Effector memory CD4-positive, alpha-beta T cell (primary cell): Measurements from ENCODE around the gene RPS5.
"Not testable (repeated sequence)": the region's sequence is repeated elsewhere in the genome, so short reads cannot be mapped to it uniquely, and the experiment has no call there.

Source experiments
- DNase-seq, 3 donors: peaks; one replicate each; pipeline ENCODE4 v3.0.0-alpha.2; 2020
- H3K27ac ChIP-seq: 2 replicates; pipeline ENCODE4 v1.7.0; 2013; ENCODE audit warnings: mild to moderate bottlenecking, low read length, moderate library complexity; ENCODE audit not compliant: insufficient read depth, poor library complexity, severe bottlenecking
- H3K27me3 ChIP-seq: replicated peaks from 2 replicates; pipeline ENCODE4 v1.7.0; 2013; ENCODE audit warnings: mild to moderate bottlenecking, low read length; ENCODE audit not compliant: insufficient read depth, control insufficient read depth, poor library complexity, severe bottlenecking
- H3K36me3 ChIP-seq: 2 replicates; pipeline ENCODE4 v1.7.0; 2013; ENCODE audit warnings: mild to moderate bottlenecking, low read length, moderate library complexity; ENCODE audit not compliant: control insufficient read depth, insufficient read depth
- H3K4me1 ChIP-seq: 2 replicates; pipeline ENCODE4 v1.7.0; 2013; ENCODE audit warnings: low read length, mild to moderate bottlenecking; ENCODE audit not compliant: control insufficient read depth, insufficient read depth, poor library complexity, severe bottlenecking
- H3K4me3 ChIP-seq: 2 replicates; pipeline ENCODE4 v1.7.0; 2013; ENCODE audit warnings: low read length, low read depth, mild to moderate bottlenecking; ENCODE audit not compliant: insufficient read depth, poor library complexity, severe bottlenecking
- H3K9me3 ChIP-seq: 2 replicates; pipeline ENCODE4 v1.7.0; 2013; ENCODE audit warnings: mild to moderate bottlenecking, low read length, moderate library complexity; ENCODE audit not compliant: control insufficient read depth

RPS5 gene

GRCh38 chr19:58439576-58440554 lies 52.8 kb downstream of the RPS5 start, which contains the start of gene ZNF132:
TSS of gene ZNF132 (minus strand) at chr19:58440153. CDS start at chr19:58439821, 332 bp downstream.
- Histone ChIP-seq H3K27me3 (no peaks in the 10 kb centered on the region), H3K27ac (peak within 1 kb of the TSS; percentile 72), H3K4me3 (peak within 1 kb of the TSS; percentile 58), H3K9me3 (peaks cover 4% of the 10 kb centered on the region), H3K36me3 (peaks cover 25% of the 10 kb centered on the region), H3K4me1 (peaks cover 12% of the 10 kb centered on the region)
- DNase-seq: peak; percentile 91 to 94 (median 94)

- no peaks in the 10 kb centered on the region for H3K9me3 ChIP-seq
- H3K4me1 ChIP-seq: peaks cover 12% of the 10 kb centered on the region
- H3K27me3 ChIP-seq: no peaks in the 10 kb centered on the region
- DNase-seq: no peak
- H3K4me3 ChIP-seq: peak overlapping the region; percentile 54
- H3K27ac ChIP-seq: peak overlapping the region; percentile 63
- peaks cover 18% of the 10 kb centered on the region for H3K36me3 ChIP-seq
Observed at GRCh38 chr19:58440556-58440955, 53.5 kb downstream of the RPS5 start.

- H3K4me3 ChIP-seq, H3K9me3 ChIP-seq, H3K27me3 ChIP-seq, DNase-seq, H3K36me3 ChIP-seq, H3K27ac ChIP-seq: not testable (repeated sequence)
- H3K4me1 ChIP-seq: peaks cover 12% of the 10 kb centered on the region
Observed at GRCh38 chr19:58442986-58443385, 55.9 kb downstream of the RPS5 start.
